ENCODE data around the gene MPPED2.

DNA sequence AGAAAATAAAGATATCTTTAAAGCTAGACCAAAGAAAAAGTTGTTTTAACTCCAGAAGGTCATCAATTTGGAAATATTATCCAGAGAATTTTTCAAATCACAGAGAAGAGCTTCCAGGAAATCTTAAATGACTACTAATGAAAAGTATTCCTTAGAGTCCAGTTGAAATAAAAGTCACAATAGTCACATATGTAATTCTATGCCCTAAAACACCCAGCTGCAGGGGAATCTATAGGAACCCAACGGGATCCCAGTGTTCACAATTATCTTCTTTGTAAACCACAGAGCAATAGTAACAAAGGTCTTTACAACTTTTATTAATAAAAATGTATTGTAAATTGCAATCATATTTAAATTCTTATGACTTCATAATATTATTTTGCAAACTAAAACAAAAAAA lies 27.1 kb downstream of the MPPED2 start:
- TF ChIP-seq, protein P1, sequence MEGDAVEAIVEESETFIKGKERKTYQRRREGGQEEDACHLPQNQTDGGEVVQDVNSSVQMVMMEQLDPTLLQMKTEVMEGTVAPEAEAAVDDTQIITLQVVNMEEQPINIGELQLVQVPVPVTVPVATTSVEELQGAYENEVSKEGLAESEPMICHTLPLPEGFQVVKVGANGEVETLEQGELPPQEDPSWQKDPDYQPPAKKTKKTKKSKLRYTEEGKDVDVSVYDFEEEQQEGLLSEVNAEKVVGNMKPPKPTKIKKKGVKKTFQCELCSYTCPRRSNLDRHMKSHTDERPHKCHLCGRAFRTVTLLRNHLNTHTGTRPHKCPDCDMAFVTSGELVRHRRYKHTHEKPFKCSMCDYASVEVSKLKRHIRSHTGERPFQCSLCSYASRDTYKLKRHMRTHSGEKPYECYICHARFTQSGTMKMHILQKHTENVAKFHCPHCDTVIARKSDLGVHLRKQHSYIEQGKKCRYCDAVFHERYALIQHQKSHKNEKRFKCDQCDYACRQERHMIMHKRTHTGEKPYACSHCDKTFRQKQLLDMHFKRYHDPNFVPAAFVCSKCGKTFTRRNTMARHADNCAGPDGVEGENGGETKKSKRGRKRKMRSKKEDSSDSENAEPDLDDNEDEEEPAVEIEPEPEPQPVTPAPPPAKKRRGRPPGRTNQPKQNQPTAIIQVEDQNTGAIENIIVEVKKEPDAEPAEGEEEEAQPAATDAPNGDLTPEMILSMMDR (IDR thresholded peaks at IDR 0.05; ENCODE audit: borderline replicate concordance, extremely low read depth, low read length, poor library complexity, severe bottlenecking), result no peak
- TF ChIP-seq EZH2 (IDR thresholded peaks at IDR 0.05; ENCODE audit: borderline replicate concordance, low read depth, low read length, severe bottlenecking), result no peak

All from DND-41 (cell line).